ENCODE data around the gene MTUS2. TPM values are rescaled to one million over a fixed set of nuclear protein-coding genes. Genes with fewer than 3 reads are reported as not detected.

Gene MTUS2
- total and polyA plus RNA-seq, 2 experiments from 2014 or later, result 0.27 to 0.38 TPM

DNA sequence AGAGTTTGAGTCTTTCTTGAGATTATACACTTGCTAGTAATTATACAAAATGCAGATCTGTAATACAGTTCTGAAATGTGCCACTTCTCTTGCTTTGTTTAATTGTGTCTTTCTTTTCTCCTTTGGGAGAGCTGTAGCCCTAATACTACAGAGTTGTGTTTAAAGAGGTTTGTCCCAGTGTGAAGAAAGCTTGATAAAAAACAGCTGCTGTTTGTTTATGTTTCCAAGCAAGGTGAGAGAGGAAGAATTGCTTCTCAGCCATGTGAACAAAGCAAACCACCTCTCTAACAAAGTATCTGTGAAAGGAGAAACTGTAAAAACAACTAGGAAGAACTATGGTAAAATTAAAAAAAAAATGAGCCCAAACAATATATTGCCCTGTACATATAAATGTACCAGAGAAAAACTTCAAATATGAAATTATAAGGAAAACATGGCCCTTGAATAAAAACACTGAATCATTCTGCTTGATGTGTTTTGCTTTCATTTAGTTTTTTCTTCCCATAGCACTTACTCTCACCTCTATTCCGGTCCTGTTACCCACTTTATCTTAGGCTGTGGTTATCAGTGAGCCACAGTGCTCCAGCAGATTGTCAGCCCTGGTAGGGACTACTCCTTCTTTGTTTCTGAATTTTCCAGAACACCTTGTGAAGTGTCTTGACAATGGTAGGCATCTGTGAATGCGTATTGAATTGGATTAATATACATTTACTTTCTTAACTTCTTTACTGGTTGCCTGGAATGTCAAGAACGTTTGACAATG lies 257.1 kb downstream of the MTUS2 start (continued):
- TF ChIP-seq, protein P1, sequence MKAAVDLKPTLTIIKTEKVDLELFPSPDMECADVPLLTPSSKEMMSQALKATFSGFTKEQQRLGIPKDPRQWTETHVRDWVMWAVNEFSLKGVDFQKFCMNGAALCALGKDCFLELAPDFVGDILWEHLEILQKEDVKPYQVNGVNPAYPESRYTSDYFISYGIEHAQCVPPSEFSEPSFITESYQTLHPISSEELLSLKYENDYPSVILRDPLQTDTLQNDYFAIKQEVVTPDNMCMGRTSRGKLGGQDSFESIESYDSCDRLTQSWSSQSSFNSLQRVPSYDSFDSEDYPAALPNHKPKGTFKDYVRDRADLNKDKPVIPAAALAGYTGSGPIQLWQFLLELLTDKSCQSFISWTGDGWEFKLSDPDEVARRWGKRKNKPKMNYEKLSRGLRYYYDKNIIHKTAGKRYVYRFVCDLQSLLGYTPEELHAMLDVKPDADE (IDR thresholded peaks at IDR 0.05), result no peak
- no peak for TF ChIP-seq CREB1 (CRISPR knock-in tag; IDR thresholded peaks at IDR 0.05; ENCODE audit: low read depth)
- TF ChIP-seq ZNF114 (CRISPR knock-in tag; IDR thresholded peaks at IDR 0.05), result no peak
- no peak for TF ChIP-seq REST (IDR thresholded peaks at IDR 0.05; ENCODE audit: unreplicated experiment)

GRCh38 chr13:29081036-29081435 lies 260.9 kb downstream of the MTUS2 start:
- no peak overlapping the region for H3K4me3 Mint-ChIP-seq
- Histone ChIP-seq H3K4me1 (ENCODE audit: insufficient read depth) (no peaks in the 10 kb centered on the region), H3F3A (replicated peaks; ENCODE audit: low read depth) (no peaks in the 10 kb centered on the region), H3K27me3 (ENCODE audit: insufficient read depth) (no peaks in the 10 kb centered on the region), H2AFZ (no peak overlapping the region), H3K27ac (ENCODE audit: low read depth) (no peak overlapping the region), H3K36me3 (ENCODE audit: insufficient read depth) (no peaks in the 10 kb centered on the region), H3K4me3 (no peak overlapping the region), H4K20me1 (replicated peaks; ENCODE audit: insufficient read depth) (no peaks in the 10 kb centered on the region), H3K4me2 (no peak overlapping the region), H3K79me2 (replicated peaks; ENCODE audit: insufficient read depth) (no peaks in the 10 kb centered on the region), H3K9me2 (ENCODE audit: insufficient read depth) (0 out of 2 replicates have a peak, but pooled peaks cover 7% of the 10 kb centered on the region)
- no peaks in the 10 kb centered on the region for H3K27me3 Mint-ChIP-seq (ENCODE audit: insufficient read depth, low read depth, poor library complexity)
- peaks cover 2% of the 10 kb centered on the region; the same call in 2 of the 3 replicates for H3K9me3 Mint-ChIP-seq
- H3K27ac Mint-ChIP-seq, result no peak overlapping the region
- H3K36me3 Mint-ChIP-seq (ENCODE audit: low read depth), result peaks cover 3% of the 10 kb centered on the region; the same call in 1 of the 3 replicates
- DNase-seq (ENCODE audit: low spot score) (no peak), ATAC-seq (no peak)
- no peaks in the 10 kb centered on the region for H3K4me1 Mint-ChIP-seq
- TF ChIP-seq, protein P2, sequence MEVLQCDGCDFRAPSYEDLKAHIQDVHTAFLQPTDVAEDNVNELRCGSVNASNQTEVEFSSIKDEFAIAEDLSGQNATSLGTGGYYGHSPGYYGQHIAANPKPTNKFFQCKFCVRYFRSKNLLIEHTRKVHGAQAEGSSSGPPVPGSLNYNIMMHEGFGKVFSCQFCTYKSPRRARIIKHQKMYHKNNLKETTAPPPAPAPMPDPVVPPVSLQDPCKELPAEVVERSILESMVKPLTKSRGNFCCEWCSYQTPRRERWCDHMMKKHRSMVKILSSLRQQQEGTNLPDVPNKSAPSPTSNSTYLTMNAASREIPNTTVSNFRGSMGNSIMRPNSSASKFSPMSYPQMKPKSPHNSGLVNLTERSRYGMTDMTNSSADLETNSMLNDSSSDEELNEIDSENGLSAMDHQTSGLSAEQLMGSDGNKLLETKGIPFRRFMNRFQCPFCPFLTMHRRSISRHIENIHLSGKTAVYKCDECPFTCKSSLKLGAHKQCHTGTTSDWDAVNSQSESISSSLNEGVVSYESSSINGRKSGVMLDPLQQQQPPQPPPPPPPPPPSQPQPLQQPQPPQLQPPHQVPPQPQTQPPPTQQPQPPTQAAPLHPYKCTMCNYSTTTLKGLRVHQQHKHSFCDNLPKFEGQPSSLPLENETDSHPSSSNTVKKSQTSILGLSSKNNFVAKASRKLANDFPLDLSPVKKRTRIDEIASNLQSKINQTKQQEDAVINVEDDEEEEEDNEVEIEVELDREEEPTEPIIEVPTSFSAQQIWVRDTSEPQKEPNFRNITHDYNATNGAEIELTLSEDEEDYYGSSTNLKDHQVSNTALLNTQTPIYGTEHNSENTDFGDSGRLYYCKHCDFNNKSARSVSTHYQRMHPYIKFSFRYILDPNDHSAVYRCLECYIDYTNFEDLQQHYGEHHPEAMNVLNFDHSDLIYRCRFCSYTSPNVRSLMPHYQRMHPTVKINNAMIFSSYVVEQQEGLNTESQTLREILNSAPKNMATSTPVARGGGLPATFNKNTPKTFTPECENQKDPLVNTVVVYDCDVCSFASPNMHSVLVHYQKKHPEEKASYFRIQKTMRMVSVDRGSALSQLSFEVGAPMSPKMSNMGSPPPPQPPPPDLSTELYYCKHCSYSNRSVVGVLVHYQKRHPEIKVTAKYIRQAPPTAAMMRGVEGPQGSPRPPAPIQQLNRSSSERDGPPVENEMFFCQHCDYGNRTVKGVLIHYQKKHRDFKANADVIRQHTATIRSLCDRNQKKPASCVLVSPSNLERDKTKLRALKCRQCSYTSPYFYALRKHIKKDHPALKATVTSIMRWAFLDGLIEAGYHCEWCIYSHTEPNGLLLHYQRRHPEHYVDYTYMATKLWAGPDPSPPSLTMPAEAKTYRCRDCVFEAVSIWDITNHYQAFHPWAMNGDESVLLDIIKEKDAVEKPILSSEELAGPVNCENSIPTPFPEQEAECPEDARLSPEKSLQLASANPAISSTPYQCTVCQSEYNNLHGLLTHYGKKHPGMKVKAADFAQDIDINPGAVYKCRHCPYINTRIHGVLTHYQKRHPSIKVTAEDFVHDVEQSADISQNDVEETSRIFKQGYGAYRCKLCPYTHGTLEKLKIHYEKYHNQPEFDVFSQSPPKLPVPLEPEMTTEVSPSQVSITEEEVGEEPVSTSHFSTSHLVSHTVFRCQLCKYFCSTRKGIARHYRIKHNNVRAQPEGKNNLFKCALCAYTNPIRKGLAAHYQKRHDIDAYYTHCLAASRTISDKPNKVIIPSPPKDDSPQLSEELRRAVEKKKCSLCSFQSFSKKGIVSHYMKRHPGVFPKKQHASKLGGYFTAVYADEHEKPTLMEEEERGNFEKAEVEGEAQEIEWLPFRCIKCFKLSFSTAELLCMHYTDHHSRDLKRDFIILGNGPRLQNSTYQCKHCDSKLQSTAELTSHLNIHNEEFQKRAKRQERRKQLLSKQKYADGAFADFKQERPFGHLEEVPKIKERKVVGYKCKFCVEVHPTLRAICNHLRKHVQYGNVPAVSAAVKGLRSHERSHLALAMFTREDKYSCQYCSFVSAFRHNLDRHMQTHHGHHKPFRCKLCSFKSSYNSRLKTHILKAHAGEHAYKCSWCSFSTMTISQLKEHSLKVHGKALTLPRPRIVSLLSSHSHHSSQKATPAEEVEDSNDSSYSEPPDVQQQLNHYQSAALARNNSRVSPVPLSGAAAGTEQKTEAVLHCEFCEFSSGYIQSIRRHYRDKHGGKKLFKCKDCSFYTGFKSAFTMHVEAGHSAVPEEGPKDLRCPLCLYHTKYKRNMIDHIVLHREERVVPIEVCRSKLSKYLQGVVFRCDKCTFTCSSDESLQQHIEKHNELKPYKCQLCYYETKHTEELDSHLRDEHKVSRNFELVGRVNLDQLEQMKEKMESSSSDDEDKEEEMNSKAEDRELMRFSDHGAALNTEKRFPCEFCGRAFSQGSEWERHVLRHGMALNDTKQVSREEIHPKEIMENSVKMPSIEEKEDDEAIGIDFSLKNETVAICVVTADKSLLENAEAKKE (CRISPR knock-in tag; IDR thresholded peaks at IDR 0.05), result no peak
- TF ChIP-seq EZH2phosphoT487 (IDR thresholded peaks at IDR 0.05; ENCODE audit: unreplicated experiment) (no peak), CREB1 (CRISPR knock-in tag; IDR thresholded peaks at IDR 0.05; ENCODE audit: low read depth) (no peak), ZNF114 (CRISPR knock-in tag; IDR thresholded peaks at IDR 0.05) (no peak), ZNF331 (CRISPR knock-in tag; IDR thresholded peaks at IDR 0.05; ENCODE audit: low read depth) (no peak)
- TF ChIP-seq, protein P3, sequence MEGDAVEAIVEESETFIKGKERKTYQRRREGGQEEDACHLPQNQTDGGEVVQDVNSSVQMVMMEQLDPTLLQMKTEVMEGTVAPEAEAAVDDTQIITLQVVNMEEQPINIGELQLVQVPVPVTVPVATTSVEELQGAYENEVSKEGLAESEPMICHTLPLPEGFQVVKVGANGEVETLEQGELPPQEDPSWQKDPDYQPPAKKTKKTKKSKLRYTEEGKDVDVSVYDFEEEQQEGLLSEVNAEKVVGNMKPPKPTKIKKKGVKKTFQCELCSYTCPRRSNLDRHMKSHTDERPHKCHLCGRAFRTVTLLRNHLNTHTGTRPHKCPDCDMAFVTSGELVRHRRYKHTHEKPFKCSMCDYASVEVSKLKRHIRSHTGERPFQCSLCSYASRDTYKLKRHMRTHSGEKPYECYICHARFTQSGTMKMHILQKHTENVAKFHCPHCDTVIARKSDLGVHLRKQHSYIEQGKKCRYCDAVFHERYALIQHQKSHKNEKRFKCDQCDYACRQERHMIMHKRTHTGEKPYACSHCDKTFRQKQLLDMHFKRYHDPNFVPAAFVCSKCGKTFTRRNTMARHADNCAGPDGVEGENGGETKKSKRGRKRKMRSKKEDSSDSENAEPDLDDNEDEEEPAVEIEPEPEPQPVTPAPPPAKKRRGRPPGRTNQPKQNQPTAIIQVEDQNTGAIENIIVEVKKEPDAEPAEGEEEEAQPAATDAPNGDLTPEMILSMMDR (conservative IDR thresholded peaks at IDR 0.05; ENCODE audit: low read depth in 2 of 2), result peak in 1 of 2 experiments; percentile 7; a peak in 1 of 4 replicates
